Measurements from ENCODE around the gene SLC5A10. TPM values are rescaled to one million over a fixed set of nuclear protein-coding genes. Genes with fewer than 3 reads are reported as not detected.
A peak's percentile ranks its signal among the peaks of the same experiment; 100 is the strongest.

The SLC5A10 gene
- total and polyA plus RNA-seq, 5 donors = 0.17 to 2.3 (median 0.61) TPM

DNA sequence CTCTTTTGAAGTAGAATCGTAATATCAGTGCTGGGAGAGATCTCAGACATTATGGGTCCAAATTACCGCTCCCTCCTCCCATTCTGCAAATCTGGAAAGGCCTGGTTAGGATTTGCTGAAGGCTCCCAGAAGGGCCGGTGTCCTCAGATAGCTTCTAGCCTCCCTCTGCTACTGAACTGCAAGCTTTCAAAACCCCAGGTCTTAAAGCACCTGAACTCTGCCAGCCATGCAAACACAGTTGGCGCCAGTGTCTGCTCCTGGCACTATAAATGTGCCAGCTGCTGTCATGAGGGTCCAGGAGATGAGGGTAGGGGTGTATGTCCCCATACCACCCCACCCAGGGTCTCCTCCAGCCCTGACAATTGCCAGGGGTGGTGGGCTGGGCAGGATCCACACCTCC, 24.2 kb downstream of the SLC5A10 start:
- intact Hi-C loops (cut with DNase I) = no loop called here
- DNase-seq = peak in 2 of 3 donors; percentile 2 to 15
- 81% methylated on average over 4 of the region's 4 CpGs for WGBS
- Histone ChIP-seq H3K9me3 (ENCODE audit: control insufficient read depth, low read length) (no peaks in the 10 kb centered on the region), H3K4me1 (ENCODE audit: control insufficient read depth, insufficient read depth, low read length) (no peaks in the 10 kb centered on the region), H3K4me3 (ENCODE audit: low read length) (no peak overlapping the region), H3K27me3 (ENCODE audit: control insufficient read depth, insufficient read depth) (no peaks in the 10 kb centered on the region), H3K27ac (ENCODE audit: low read length) (no peak overlapping the region)
- no peak for ATAC-seq

DNA sequence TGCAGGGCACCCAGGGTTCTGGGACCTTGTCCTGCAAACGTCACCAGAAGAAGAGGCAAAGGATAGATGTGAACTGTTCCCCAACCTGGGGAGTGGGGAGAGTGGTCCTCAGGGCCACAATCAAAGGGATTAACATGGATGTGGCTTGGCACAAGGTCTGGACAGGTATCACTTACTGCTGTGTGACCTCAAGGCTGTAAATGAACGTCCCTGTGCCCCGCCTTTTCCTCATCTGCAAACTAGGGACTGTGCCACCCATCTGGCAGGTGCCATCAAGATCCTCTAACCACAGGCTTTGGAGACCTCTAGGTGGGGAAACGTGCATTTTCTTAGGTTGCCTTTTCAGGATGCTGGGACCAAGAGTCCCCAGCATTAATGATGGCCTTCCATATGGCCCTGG, 25.1 kb downstream of the SLC5A10 start:
- DNase-seq = peak in 1 of 3 donors; percentile 11
- WGBS = 85% methylated on average over 4 of the region's 4 CpGs
- H3K4me3 ChIP-seq (ENCODE audit: low read length) = no peak overlapping the region
- ATAC-seq = no peak
- H3K4me1 ChIP-seq (ENCODE audit: control insufficient read depth, insufficient read depth, low read length) = no peaks in the 10 kb centered on the region
- H3K27ac ChIP-seq (ENCODE audit: low read length) = no peak overlapping the region
- no peaks in the 10 kb centered on the region for H3K27me3 ChIP-seq (ENCODE audit: control insufficient read depth, insufficient read depth)
- H3K9me3 ChIP-seq (ENCODE audit: control insufficient read depth, low read length) = no peaks in the 10 kb centered on the region
- intact Hi-C loops (cut with DNase I) = no loop called here

GRCh38 chr17:18977646-18978045, 25.7 kb downstream of the SLC5A10 start:
- intact Hi-C loops (cut with DNase I) = no loop called here

DNA sequence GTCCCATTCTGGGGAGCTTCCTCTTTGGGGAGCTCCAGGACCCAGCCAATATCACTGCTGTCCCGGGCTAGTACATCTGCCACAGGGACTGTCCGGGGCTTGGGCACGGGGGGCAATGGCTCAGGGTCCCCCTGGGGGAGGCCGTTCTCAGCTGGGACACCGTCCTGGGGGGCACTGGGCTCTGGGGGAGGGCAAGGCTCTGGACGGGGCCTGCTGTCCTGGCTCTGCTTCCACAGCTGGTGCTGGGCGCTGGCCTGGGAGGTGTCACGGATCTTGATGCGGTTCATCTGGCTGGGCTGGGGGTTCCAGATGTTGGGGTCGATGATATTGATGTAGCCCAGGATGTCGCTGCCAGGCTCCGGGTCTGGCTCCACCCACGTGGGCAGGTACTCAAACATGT, 26.1 kb downstream of the SLC5A10 start:
- no peak overlapping the region for H3K27ac ChIP-seq (ENCODE audit: low read length)
- no peaks in the 10 kb centered on the region for H3K27me3 ChIP-seq (ENCODE audit: control insufficient read depth, insufficient read depth)
- intact Hi-C loops (cut with DNase I) = no loop called here
- ATAC-seq = no peak
- H3K4me1 ChIP-seq (ENCODE audit: control insufficient read depth, insufficient read depth, low read length) = no peaks in the 10 kb centered on the region
- DNase-seq = peak in 2 of 3 donors; percentile 37 to 63
- H3K9me3 ChIP-seq (ENCODE audit: control insufficient read depth, low read length) = no peaks in the 10 kb centered on the region
- WGBS = 90% methylated on average over 13 of the region's 13 CpGs
- no peak overlapping the region for H3K4me3 ChIP-seq (ENCODE audit: low read length)

More at GRCh38 chr17:18977646-18978045, 25.7 kb downstream of the SLC5A10 start:
- no peak overlapping the region for H3K27ac ChIP-seq (ENCODE audit: low read length)
- H3K4me1 ChIP-seq (ENCODE audit: control insufficient read depth, insufficient read depth, low read length) = no peaks in the 10 kb centered on the region
- DNase-seq (peak in 1 of 3 donors; percentile 56), ATAC-seq (no peak)
- no peaks in the 10 kb centered on the region for H3K27me3 ChIP-seq (ENCODE audit: control insufficient read depth, insufficient read depth)
- 92% methylated on average over 19 of the region's 19 CpGs for WGBS
- H3K4me3 ChIP-seq (ENCODE audit: low read length) = no peak overlapping the region
- H3K9me3 ChIP-seq (ENCODE audit: control insufficient read depth, low read length) = no peaks in the 10 kb centered on the region

DNA sequence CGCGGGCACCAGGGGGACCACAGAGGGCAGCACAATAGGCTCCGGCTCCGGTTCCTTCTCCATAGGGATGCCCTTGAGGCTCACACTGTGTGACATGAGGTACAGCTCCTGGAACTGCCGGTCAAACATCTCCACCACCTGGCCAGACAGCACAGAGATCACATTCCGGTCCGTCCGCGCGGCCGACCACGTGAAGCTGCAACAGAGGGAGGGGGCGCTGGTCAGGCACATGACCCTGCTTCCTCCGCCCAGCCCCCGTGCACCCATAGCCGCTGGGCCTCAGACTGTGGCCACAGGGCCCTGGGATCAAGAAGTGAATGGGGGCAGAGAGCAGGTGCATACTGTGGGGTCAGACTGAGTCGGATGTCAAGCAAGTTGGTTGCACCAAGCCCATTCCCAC, 26.7 kb downstream of the SLC5A10 start:
- DNase-seq = peak in 1 of 3 donors; percentile 49
- ATAC-seq = peak in 1 of 2 donors; percentile 2
- Histone ChIP-seq H3K9me3 (ENCODE audit: control insufficient read depth, low read length) (no peaks in the 10 kb centered on the region), H3K4me1 (ENCODE audit: control insufficient read depth, insufficient read depth, low read length) (no peaks in the 10 kb centered on the region), H3K27ac (ENCODE audit: low read length) (no peak overlapping the region), H3K4me3 (ENCODE audit: low read length) (no peak overlapping the region), H3K27me3 (ENCODE audit: control insufficient read depth, insufficient read depth) (no peaks in the 10 kb centered on the region)
- intact Hi-C loops (cut with DNase I) = no loop called here
- 87% methylated on average over 17 of the region's 17 CpGs for WGBS

- DNase-seq = peak in 2 of 3 donors; percentile 8 to 37
- intact Hi-C loops (cut with DNase I) = no loop called here
- Histone ChIP-seq H3K4me1 (ENCODE audit: control insufficient read depth, insufficient read depth, low read length) (no peaks in the 10 kb centered on the region), H3K4me3 (ENCODE audit: low read length) (no peak overlapping the region), H3K9me3 (ENCODE audit: control insufficient read depth, low read length) (no peaks in the 10 kb centered on the region), H3K27me3 (ENCODE audit: control insufficient read depth, insufficient read depth) (no peaks in the 10 kb centered on the region), H3K27ac (ENCODE audit: low read length) (no peak overlapping the region)
- 78% methylated on average over 13 of the region's 13 CpGs for WGBS
- no peak for ATAC-seq
Measured at GRCh38 chr17:18980682-18981334, 28.8 kb downstream of the SLC5A10 start.

- WGBS = 94% methylated on average over 6 of the region's 6 CpGs
- no peak for ATAC-seq
Measured at GRCh38 chr17:18981335-18981641, 29.3 kb downstream of the SLC5A10 start.

GRCh38 chr17:18981642-18982424, 29.9 kb downstream of the SLC5A10 start:
- 70% methylated on average over 30 of the region's 30 CpGs for WGBS
- Histone ChIP-seq H3K27ac (ENCODE audit: low read length) (no peak overlapping the region), H3K27me3 (ENCODE audit: control insufficient read depth, insufficient read depth) (no peaks in the 10 kb centered on the region), H3K9me3 (ENCODE audit: control insufficient read depth, low read length) (no peaks in the 10 kb centered on the region), H3K4me1 (ENCODE audit: control insufficient read depth, insufficient read depth, low read length) (no peaks in the 10 kb centered on the region), H3K4me3 (ENCODE audit: low read length) (no peak overlapping the region)
- ATAC-seq = peak; percentile 13 to 29
- peak in 2 of 3 donors; percentile 72 to 83 for DNase-seq
- intact Hi-C loops (cut with DNase I) = no loop called here

More at GRCh38 chr17:18981335-18981641, 29.3 kb downstream of the SLC5A10 start:
- H3K27me3 ChIP-seq (ENCODE audit: control insufficient read depth, insufficient read depth) = no peaks in the 10 kb centered on the region
- intact Hi-C loops (cut with DNase I) = no loop called here
- H3K9me3 ChIP-seq (ENCODE audit: control insufficient read depth, low read length) = no peaks in the 10 kb centered on the region
- H3K4me3 ChIP-seq (ENCODE audit: low read length) = no peak overlapping the region
- H3K27ac ChIP-seq (ENCODE audit: low read length) = no peak overlapping the region
- no peak for DNase-seq
- H3K4me1 ChIP-seq (ENCODE audit: control insufficient read depth, insufficient read depth, low read length) = no peaks in the 10 kb centered on the region

DNA sequence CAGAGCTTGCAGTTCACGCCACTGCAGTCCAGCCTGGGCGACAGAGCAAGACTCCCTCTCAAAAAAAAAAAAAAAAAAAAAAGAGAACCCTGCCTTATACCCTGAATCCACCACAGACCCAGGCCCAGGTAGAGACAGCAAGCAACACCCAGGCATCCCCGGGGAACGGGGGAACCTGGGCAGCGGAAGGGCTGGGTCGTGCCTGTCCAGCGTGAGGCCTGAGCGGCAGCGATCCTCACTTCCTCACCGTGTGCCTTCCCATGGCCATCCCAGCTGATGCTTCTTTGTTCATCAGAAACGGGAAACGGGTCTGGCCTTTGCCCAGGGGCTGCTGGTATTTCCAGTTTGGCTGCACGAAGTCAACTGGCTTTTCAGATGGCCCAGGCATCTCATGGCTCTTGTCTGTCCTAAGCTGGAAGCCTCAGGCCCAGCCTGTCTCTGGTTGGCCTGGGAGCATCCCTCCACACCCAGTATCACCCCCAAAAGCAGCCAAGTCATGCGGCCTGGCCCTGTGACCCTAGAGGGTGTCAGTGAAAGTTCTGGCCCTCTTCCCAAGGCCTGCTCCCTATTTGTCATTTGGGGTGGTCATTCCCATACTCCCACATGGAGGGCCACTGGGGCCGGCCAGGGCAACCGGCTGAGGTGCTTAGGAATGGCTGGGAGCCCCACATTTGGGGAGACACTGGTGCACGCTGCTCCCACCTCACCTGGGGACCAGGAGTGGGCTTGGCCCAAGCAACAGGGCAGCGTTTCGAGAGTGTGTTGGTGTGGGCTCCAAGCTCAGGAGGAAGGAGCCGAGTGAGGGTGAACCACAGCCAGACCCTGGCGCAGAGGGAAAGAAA, 32.5 kb downstream of the SLC5A10 start:
- H3K27ac ChIP-seq (ENCODE audit: low read length) = peak overlapping the region; percentile 87
- no peak overlapping the region for H3K4me3 ChIP-seq (ENCODE audit: low read length)
- no peak for ATAC-seq
- intact Hi-C loops (cut with DNase I) = no loop called here
- 83% methylated on average over 21 of the region's 21 CpGs for WGBS
- H3K9me3 ChIP-seq (ENCODE audit: control insufficient read depth, low read length) = no peaks in the 10 kb centered on the region
- H3K4me1 ChIP-seq (ENCODE audit: control insufficient read depth, insufficient read depth, low read length) = no peaks in the 10 kb centered on the region
- DNase-seq = peak in 2 of 3 donors; percentile 49 to 50
- H3K27me3 ChIP-seq (ENCODE audit: control insufficient read depth, insufficient read depth) = no peaks in the 10 kb centered on the region

DNA sequence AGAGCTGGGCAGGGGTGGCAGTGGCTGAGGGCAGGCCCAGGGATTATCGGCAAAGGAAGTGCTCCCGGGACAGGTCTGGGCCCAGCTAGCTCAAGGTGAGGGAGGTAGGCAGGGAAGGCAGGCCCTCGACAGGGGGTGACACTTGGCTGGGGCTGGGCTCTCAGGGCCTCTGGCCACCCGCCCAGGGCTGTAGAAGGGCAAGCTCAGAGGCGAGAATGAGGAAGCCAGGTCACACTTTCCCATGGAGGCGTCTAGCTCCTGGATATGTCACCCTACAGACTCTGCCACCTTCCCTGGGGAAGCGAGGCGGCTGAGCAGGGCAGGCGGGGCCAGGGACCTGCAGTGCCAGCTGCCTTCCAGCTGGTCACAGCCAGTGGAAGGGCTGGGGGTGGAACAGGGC, 33.5 kb downstream of the SLC5A10 start:
- 65% methylated on average over 9 of the region's 9 CpGs for WGBS
- H3K9me3 ChIP-seq (ENCODE audit: control insufficient read depth, low read length) = no peaks in the 10 kb centered on the region
- no peaks in the 10 kb centered on the region for H3K4me1 ChIP-seq (ENCODE audit: control insufficient read depth, insufficient read depth, low read length)
- no peak overlapping the region for H3K4me3 ChIP-seq (ENCODE audit: low read length)
- peak overlapping the region; percentile 87 for H3K27ac ChIP-seq (ENCODE audit: low read length)
- no peaks in the 10 kb centered on the region for H3K27me3 ChIP-seq (ENCODE audit: control insufficient read depth, insufficient read depth)
- intact Hi-C loops (cut with DNase I) = no loop called here
- ATAC-seq = peak; percentile 53 to 70
- peak; percentile 52 to 83 (median 76) for DNase-seq
